C4-2B (cell line): ENCODE data around the gene TMEM234.

Experiments used
- ZFX ChIP-seq: fragments of 450-650 bp; IDR thresholded peaks from 2 replicates; pipeline ENCODE4 v1.6.1; 2017
- TF ChIP-seq, protein P1 (sequence below): fragments of 450-650 bp; conservative IDR thresholded peaks from 2 replicates; pipeline ENCODE4 v1.5.1; 2017; ENCODE audit warnings: mild to moderate bottlenecking

DNA sequence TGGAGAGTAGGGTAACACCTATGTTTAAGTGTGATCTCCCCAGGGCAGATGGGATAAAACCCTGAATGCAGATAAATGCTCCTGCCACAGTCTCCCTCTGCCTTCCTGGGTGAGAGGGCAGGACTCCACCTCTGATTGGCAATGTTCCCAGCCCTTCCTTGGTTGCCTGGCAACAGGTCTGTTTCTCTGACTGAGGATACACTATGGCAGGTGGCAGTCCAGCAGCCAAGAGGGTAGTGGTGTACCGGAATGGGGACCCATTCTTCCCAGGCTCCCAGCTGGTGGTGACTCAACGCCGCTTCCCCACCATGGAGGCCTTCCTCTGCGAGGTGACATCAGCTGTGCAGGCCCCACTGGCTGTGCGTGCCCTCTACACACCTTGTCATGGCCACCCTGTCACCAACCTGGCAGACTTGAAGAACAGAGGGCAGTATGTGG lies 13.2 kb downstream of the TMEM234 start, which contains the start of gene DCDC2B:
- TF ChIP-seq, protein P1, sequence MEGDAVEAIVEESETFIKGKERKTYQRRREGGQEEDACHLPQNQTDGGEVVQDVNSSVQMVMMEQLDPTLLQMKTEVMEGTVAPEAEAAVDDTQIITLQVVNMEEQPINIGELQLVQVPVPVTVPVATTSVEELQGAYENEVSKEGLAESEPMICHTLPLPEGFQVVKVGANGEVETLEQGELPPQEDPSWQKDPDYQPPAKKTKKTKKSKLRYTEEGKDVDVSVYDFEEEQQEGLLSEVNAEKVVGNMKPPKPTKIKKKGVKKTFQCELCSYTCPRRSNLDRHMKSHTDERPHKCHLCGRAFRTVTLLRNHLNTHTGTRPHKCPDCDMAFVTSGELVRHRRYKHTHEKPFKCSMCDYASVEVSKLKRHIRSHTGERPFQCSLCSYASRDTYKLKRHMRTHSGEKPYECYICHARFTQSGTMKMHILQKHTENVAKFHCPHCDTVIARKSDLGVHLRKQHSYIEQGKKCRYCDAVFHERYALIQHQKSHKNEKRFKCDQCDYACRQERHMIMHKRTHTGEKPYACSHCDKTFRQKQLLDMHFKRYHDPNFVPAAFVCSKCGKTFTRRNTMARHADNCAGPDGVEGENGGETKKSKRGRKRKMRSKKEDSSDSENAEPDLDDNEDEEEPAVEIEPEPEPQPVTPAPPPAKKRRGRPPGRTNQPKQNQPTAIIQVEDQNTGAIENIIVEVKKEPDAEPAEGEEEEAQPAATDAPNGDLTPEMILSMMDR = no peak
- TF ChIP-seq ZFX = no peak
